SK-N-SH (cell line): ENCODE measurements around the gene SNX9.

Experiments used
- CHD2 ChIP-seq: fragments of 150-350 bp; IDR thresholded peaks from 2 replicates; pipeline ENCODE4 v1.6.1; 2018; ENCODE audit warnings: low read length; ENCODE audit not compliant: partially characterized antibody
- CTCF ChIP-seq: fragments of 200-600 bp; sonication (generic); IDR thresholded peaks from 2 replicates; pipeline ENCODE4 v1.6.1; 2017; ENCODE audit warnings: antibody characterized with exemption, mild to moderate bottlenecking, moderate library complexity
- MAX ChIP-seq: IDR thresholded peaks from 2 replicates; pipeline ENCODE4 v1.4.0; 2012; ENCODE audit warnings: low read depth
- MXI1 ChIP-seq: IDR thresholded peaks from 2 replicates; pipeline ENCODE4 v1.6.1; 2012; ENCODE audit warnings: mild to moderate bottlenecking, low read depth, low read length, improper control_type of control experiment
- RXRA ChIP-seq: IDR thresholded peaks from 2 replicates; pipeline ENCODE4 v1.4.0; 2012; ENCODE audit warnings: low read depth, mild to moderate bottlenecking, borderline replicate concordance
- SMC3 ChIP-seq: IDR thresholded peaks from 2 replicates; pipeline ENCODE4 v1.6.1; 2012; ENCODE audit warnings: low read depth, low read length, improper control_type of control experiment
- TAF1 ChIP-seq: IDR thresholded peaks from 2 replicates; pipeline ENCODE4 v1.6.1; 2012; ENCODE audit warnings: low read depth, mild to moderate bottlenecking, low read length, moderate library complexity, borderline replicate concordance
- ZBTB33 ChIP-seq: IDR thresholded peaks from 2 replicates; pipeline ENCODE4 v1.4.0; 2012; ENCODE audit warnings: low read depth, borderline replicate concordance

- TF ChIP-seq CHD2, result no peak
- no peak for TF ChIP-seq RXRA
- no peak for TF ChIP-seq CTCF
- no peak for TF ChIP-seq MAX
- TF ChIP-seq TAF1, result no peak
- TF ChIP-seq SMC3, result no peak
- TF ChIP-seq ZBTB33, result no peak
- no peak for TF ChIP-seq MXI1
Observed at GRCh38 chr6:157813750-157814455, 9.1 kb upstream of the SNX9 start.
